Gastroesophageal sphincter (tissue), 4 donors: ENCODE results near the gene DNLZ. TPM values are rescaled to one million over a fixed set of nuclear protein-coding genes. Genes with fewer than 3 reads are reported as not detected.

ENCODE experiments used
- ATAC-seq: fragments of 150-250 bp; one replicate; pipeline ENCODE4 v1.9.1; 2016; ENCODE audit warnings: mild to moderate bottlenecking, moderate library complexity
- H3K27ac ChIP-seq, 4 donors: fragments of 200-600 bp; sonication (generic) in 3 of 4; 1 replicate in 3 of 4; 2 replicates in 1 of 4; pipeline ENCODE4 v1.5.1; 2016 to 2019
- H3K27me3 ChIP-seq: fragments of 200-600 bp; sonication (generic); one replicate; pipeline ENCODE4 v1.5.1; 2019
- H3K36me3 ChIP-seq, 2 donors: fragments of 200-600 bp; sonication (generic); one replicate each; pipeline ENCODE4 v1.5.1; 2019; ENCODE audit warnings: control low read depth in 1 of 2
- H3K4me1 ChIP-seq, 3 donors: fragments of 200-600 bp; sonication (generic); 1 replicate in 2 of 3; 2 replicates in 1 of 3; pipeline ENCODE4 v1.5.1; 2016 to 2019; ENCODE audit warnings: control low read depth in 2 of 3
- H3K4me3 ChIP-seq, 2 donors: fragments of 200-600 bp; sonication (generic); one replicate each; pipeline ENCODE4 v1.5.1; 2019; ENCODE audit warnings: mild to moderate bottlenecking in 1 of 2, moderate library complexity in 1 of 2
- H3K9me3 ChIP-seq, 3 donors: fragments of 200-600 bp; sonication (generic); one replicate each; pipeline ENCODE4 v1.5.1; 2017 to 2019; ENCODE audit warnings: control low read depth in 2 of 3
- CTCF ChIP-seq, 4 experiments: fragments of 200-600 bp in 2 of 4; fragments of 450-650 bp in 2 of 4; sonication (generic) in 1 of 4; IDR thresholded peaks; one replicate each; pipeline ENCODE4 v1.5.1; 2017 to 2019; ENCODE audit warnings: antibody characterized with exemption in 4 of 4, mild to moderate bottlenecking in 2 of 4, moderate library complexity in 2 of 4
- EP300 ChIP-seq: sonication (generic); formaldehyde crosslinking; IDR thresholded peaks from one replicate; pipeline ENCODE4 v1.6.1; 2017; ENCODE audit warnings: antibody characterized with exemption, mild to moderate bottlenecking
- POLR2A ChIP-seq, 2 donors: fragments of 450-650 bp; IDR thresholded peaks; one replicate each; pipeline ENCODE4 v1.6.1; 2017; ENCODE audit warnings: antibody characterized with exemption in 2 of 2, mild to moderate bottlenecking in 2 of 2, moderate library complexity in 1 of 2
- POLR2AphosphoS5 ChIP-seq: sonication (generic); formaldehyde crosslinking; IDR thresholded peaks from one replicate; pipeline ENCODE4 v1.6.1; 2017; ENCODE audit warnings: antibody characterized with exemption
- WGBS, 2 donors: methylation state at CpG; one replicate each; pipeline ENCODE4 v1.1.5; 2018; ENCODE audit warnings: low coverage in 1 of 2; 5-methylcytosine and 5-hydroxymethylcytosine counted together
- total RNA-seq, 4 donors: library from RNA; depleted of rRNA; stranded (reverse); fragments of >200 nt; gene quantifications; one replicate each; pipeline ENCODE4 v1.1.0, GENCODE V29; 2016

Gene DNLZ
- total RNA-seq, 4 donors from 2014 or later, result 8.4 to 23.7 (median 15.7) TPM

- Histone ChIP-seq H3K36me3 (peaks cover 0 to 73% of the 10 kb centered on the region in 2 donors), H3K4me1 (peaks cover 0 to 28% (median 15%) of the 10 kb centered on the region in 3 donors), H3K27me3 (no peaks in the 10 kb centered on the region), H3K4me3 (no peak overlapping the region), H3K27ac (no peak overlapping the region), H3K9me3 (no peaks in the 10 kb centered on the region)
- no peak for TF ChIP-seq EP300
- TF ChIP-seq POLR2AphosphoS5, result no peak
- TF ChIP-seq POLR2A (IDR thresholded peaks at IDR 0.05), result no peak
- TF ChIP-seq CTCF (IDR thresholded peaks at IDR 0.05), result no peak
- no peak for ATAC-seq
- 50 to 83% methylated on average over 1 to 3 of the region's 4 CpGs for WGBS, 2 donors
These were observed 32.6 kb upstream of the DNLZ start for GRCh38 chr9:136396219-136396515.

DNA sequence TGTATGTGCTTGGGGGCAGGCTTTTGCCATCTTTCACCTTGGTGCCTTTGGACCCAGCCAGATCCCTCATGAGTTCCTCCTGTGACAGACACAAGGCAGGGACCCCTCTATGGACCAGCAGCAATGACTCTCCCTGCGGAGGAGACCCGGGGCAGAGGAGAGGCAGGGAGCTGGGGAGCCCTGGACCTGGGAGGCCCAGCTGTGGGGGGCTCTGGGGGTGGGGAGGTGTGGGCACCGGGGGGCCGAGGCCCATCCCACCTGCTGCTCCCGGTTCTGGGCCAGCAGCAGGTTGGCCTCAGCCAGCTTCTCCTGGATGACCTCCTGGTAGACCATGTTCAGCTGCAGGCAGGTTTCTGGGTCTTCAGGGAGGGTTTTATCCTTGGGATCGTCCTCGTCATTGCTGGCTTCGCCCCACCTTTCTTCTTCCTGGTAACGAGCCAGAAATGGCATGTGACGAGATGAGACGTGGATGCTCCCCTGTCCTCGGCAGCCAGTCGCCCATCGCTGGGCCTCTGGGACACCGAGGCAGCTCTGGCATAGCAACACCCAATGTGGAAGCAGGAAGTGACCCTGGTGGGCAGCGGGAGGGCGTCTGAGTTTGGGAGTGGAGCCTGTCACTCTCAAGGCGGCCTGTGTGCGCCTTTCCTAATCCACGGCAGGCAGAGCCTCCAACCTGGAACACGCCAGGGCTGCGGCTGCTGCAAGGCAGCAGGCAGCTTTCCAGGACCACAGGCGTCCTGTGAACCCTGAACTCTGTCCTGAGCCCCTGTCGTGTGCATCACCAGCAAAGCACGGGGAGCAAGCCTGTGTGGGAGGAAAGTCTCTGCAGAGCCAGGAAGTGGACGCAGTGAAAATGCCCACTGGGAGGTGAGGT lies 32.0 kb upstream of the DNLZ start:
- Histone ChIP-seq H3K36me3 (peaks cover 0 to 79% of the 10 kb centered on the region in 2 donors), H3K27ac (no peak overlapping the region), H3K9me3 (no peaks in the 10 kb centered on the region), H3K27me3 (no peaks in the 10 kb centered on the region), H3K4me3 (no peak overlapping the region), H3K4me1 (peaks cover 0 to 24% (median 14%) of the 10 kb centered on the region in 3 donors)
- TF ChIP-seq POLR2AphosphoS5 (no peak), POLR2A (IDR thresholded peaks at IDR 0.05) (no peak), EP300 (no peak), CTCF (IDR thresholded peaks at IDR 0.05) (no peak)
- 74% methylated on average over 2 of the region's 26 CpGs; no CpG with 5 or more reads in 1 of the 2 donors for WGBS, 2 donors
- no peak for ATAC-seq

GRCh38 chr9:136395020-136395340 lies 31.4 kb upstream of the DNLZ start:
- H3K36me3 ChIP-seq, result peaks cover 0 to 83% of the 10 kb centered on the region in 2 donors

GRCh38 chr9:136394312-136395019 lies 30.9 kb upstream of the DNLZ start:
- 80 to 87% methylated on average over 1 to 3 of the region's 21 CpGs for WGBS, 2 donors
- Histone ChIP-seq H3K9me3 (no peaks in the 10 kb centered on the region), H3K4me1 (peaks cover 0 to 16% (median 10%) of the 10 kb centered on the region in 3 donors), H3K27ac (no peak overlapping the region), H3K4me3 (no peak overlapping the region), H3K36me3 (peaks cover 0 to 88% of the 10 kb centered on the region in 2 donors), H3K27me3 (no peaks in the 10 kb centered on the region)
- TF ChIP-seq CTCF (IDR thresholded peaks at IDR 0.05) (no peak), EP300 (no peak), POLR2A (IDR thresholded peaks at IDR 0.05) (no peak), POLR2AphosphoS5 (no peak)
- ATAC-seq, result peak; percentile 69

More at GRCh38 chr9:136395020-136395340, 31.4 kb upstream of the DNLZ start:
- Histone ChIP-seq H3K4me3 (no peak overlapping the region), H3K4me1 (peaks cover 0 to 19% (median 10%) of the 10 kb centered on the region in 3 donors), H3K27me3 (no peaks in the 10 kb centered on the region), H3K27ac (no peak overlapping the region), H3K9me3 (no peaks in the 10 kb centered on the region)
- WGBS, 2 donors, result 90% methylated on average over 2 of the region's 13 CpGs; no CpG with 5 or more reads in 1 of the 2 donors
- no peak for ATAC-seq
- TF ChIP-seq EP300, result no peak
- TF ChIP-seq POLR2AphosphoS5, result no peak
- TF ChIP-seq CTCF (IDR thresholded peaks at IDR 0.05), result no peak
- TF ChIP-seq POLR2A (IDR thresholded peaks at IDR 0.05), result no peak
